Measurements from ENCODE around the gene TMCC1.

DNA sequence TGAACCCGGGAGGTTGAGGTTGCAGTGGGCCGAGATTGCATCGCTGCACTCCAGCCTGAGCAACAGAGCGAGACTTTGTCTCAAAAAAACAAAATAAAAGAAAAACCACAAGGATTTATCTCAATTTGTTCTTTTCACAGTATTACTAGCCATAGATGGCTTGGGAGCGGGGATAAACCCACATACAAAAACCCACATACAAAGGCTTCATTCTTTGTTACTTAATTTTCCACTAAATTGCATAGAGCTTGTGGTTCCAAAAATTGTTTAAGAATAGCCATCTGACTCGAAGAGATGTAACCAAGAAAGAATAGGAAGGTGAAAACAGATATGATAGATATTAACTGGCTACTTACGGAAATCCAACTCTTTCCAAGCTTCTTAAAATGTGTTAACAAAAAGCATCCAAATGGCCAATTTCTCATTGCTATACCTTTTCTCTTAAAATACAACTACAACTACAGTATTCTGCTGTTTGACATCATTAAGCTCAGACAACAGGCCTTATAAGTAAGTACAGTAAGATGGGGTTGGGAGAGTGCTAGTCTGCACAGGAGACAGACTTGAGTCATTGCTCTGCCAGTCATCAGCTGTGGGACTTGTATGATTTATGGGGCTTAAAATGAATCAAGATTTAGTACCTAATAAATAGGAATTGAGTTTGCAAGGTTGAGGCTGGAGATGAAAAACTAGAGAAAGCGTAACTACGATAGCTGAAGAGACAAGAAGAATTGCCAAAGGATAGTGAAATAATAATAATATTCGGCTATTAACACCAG lies 190.4 kb downstream of the TMCC1 start:
- TF ChIP-seq POLR2A (IDR thresholded peaks at IDR 0.05) = no peak
- TF ChIP-seq, protein P1, sequence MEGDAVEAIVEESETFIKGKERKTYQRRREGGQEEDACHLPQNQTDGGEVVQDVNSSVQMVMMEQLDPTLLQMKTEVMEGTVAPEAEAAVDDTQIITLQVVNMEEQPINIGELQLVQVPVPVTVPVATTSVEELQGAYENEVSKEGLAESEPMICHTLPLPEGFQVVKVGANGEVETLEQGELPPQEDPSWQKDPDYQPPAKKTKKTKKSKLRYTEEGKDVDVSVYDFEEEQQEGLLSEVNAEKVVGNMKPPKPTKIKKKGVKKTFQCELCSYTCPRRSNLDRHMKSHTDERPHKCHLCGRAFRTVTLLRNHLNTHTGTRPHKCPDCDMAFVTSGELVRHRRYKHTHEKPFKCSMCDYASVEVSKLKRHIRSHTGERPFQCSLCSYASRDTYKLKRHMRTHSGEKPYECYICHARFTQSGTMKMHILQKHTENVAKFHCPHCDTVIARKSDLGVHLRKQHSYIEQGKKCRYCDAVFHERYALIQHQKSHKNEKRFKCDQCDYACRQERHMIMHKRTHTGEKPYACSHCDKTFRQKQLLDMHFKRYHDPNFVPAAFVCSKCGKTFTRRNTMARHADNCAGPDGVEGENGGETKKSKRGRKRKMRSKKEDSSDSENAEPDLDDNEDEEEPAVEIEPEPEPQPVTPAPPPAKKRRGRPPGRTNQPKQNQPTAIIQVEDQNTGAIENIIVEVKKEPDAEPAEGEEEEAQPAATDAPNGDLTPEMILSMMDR (IDR thresholded peaks at IDR 0.05) = no peak

Data from right lobe of liver (tissue), 4 donors.